ENCODE measurements around the gene GABRB1.

Gene GABRB1

DNA sequence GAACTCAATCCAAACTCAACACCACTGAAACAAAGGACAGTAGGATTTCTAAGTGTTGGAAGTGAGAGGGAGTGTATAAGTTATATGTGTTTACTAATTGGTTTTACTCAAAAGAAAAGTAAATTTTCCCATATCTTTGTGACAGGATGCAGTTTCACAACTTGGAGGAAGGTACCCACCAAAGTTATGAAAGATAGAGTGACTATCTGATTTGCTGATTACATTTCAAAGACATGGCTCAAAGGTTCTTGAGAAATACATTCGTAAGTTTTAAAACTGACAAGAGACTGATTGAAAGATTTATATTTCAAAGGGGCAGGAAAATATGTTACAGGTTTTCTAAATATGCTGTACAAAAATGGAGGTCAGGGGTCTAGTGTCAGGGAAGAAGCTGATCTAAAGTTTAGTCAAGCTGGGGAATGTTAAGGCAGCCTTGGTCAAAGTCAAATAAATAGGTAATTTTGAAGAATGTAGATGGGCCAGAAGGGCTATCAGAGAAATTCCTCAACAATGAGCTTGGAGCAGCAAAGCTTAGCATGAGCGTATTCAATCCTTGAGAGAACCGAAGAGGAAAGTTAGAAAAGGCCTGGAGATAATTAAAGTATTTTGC is 441.9 kb downstream of the GABRB1 start:
- no peak for TF ChIP-seq EZH2phosphoT487 (IDR thresholded peaks at IDR 0.05; ENCODE audit: low read depth)
- TF ChIP-seq, protein P1, sequence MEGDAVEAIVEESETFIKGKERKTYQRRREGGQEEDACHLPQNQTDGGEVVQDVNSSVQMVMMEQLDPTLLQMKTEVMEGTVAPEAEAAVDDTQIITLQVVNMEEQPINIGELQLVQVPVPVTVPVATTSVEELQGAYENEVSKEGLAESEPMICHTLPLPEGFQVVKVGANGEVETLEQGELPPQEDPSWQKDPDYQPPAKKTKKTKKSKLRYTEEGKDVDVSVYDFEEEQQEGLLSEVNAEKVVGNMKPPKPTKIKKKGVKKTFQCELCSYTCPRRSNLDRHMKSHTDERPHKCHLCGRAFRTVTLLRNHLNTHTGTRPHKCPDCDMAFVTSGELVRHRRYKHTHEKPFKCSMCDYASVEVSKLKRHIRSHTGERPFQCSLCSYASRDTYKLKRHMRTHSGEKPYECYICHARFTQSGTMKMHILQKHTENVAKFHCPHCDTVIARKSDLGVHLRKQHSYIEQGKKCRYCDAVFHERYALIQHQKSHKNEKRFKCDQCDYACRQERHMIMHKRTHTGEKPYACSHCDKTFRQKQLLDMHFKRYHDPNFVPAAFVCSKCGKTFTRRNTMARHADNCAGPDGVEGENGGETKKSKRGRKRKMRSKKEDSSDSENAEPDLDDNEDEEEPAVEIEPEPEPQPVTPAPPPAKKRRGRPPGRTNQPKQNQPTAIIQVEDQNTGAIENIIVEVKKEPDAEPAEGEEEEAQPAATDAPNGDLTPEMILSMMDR (IDR thresholded peaks at IDR 0.05; ENCODE audit: low read depth, low read length) = no peak
- H3K4me2 ChIP-seq (ENCODE audit: low read length) = no peak overlapping the region

GRCh38 chr4:47474799-47475198 is 443.4 kb downstream of the GABRB1 start:
- Histone ChIP-seq H3K27me3 (ENCODE audit: low read depth, low read length) (no peaks in the 10 kb centered on the region), H2AFZ (ENCODE audit: low read depth, low read length) (no peak overlapping the region), H3K27ac (ENCODE audit: low read length) (no peak overlapping the region), H3K4me2 (ENCODE audit: low read length) (no peak overlapping the region), H3K9me3 (ENCODE audit: insufficient read depth, low read length) (no peaks in the 10 kb centered on the region), H4K20me1 (ENCODE audit: insufficient read depth, low read length) (no peaks in the 10 kb centered on the region), H3K4me3 (ENCODE audit: low read length) (no peak overlapping the region), H3K4me1 (ENCODE audit: low read length) (no peaks in the 10 kb centered on the region), H3K9ac (ENCODE audit: low read length) (no peak overlapping the region), H3K36me3 (replicated peaks; ENCODE audit: low read depth, low read length) (no peaks in the 10 kb centered on the region), H3K79me2 (ENCODE audit: low read length) (no peaks in the 10 kb centered on the region)
- TF ChIP-seq EZH2phosphoT487 (IDR thresholded peaks at IDR 0.05; ENCODE audit: low read depth) = no peak
- TF ChIP-seq, protein P1 (IDR thresholded peaks at IDR 0.05; ENCODE audit: low read depth, low read length) = no peak

More for the DNA sequence above, 441.9 kb downstream of the GABRB1 start:
- Histone ChIP-seq H3K4me3 (ENCODE audit: low read length) (no peak overlapping the region), H3K9ac (ENCODE audit: low read length) (no peak overlapping the region), H3K27me3 (ENCODE audit: low read depth, low read length) (no peaks in the 10 kb centered on the region), H3K9me3 (ENCODE audit: insufficient read depth, low read length) (no peaks in the 10 kb centered on the region), H4K20me1 (ENCODE audit: insufficient read depth, low read length) (no peaks in the 10 kb centered on the region), H3K36me3 (replicated peaks; ENCODE audit: low read depth, low read length) (no peaks in the 10 kb centered on the region), H3K79me2 (ENCODE audit: low read length) (no peaks in the 10 kb centered on the region), H2AFZ (ENCODE audit: low read depth, low read length) (no peak overlapping the region), H3K4me1 (ENCODE audit: low read length) (no peaks in the 10 kb centered on the region), H3K27ac (ENCODE audit: low read length) (no peak overlapping the region)

DNA sequence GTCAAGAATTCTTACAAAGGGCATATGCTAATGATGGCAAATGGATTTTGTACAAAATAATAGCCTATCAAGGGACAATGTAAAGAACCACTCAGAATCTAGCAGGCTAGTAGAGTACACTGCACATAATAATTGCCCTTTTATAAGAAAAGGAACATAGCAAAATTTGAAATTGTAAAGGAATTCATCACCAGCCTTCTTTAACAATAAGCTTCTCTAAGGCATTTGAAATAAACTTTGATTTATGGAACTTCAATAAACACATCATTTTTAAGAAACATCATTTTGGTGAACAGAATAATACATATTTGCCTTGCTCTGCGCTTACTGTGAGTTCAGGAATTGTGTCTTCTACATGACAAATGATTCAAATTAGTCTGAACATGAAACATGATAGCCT is 444.0 kb downstream of the GABRB1 start:
- Histone ChIP-seq H3K4me2 (ENCODE audit: low read length) (no peak overlapping the region), H3K9ac (ENCODE audit: low read length) (no peak overlapping the region), H3K4me3 (ENCODE audit: low read length) (no peak overlapping the region), H3K27ac (ENCODE audit: low read length) (no peak overlapping the region), H3K27me3 (ENCODE audit: low read depth, low read length) (no peaks in the 10 kb centered on the region), H3K79me2 (ENCODE audit: low read length) (no peaks in the 10 kb centered on the region), H3K4me1 (ENCODE audit: low read length) (no peaks in the 10 kb centered on the region), H2AFZ (ENCODE audit: low read depth, low read length) (no peak overlapping the region), H3K9me3 (ENCODE audit: insufficient read depth, low read length) (no peaks in the 10 kb centered on the region), H4K20me1 (ENCODE audit: insufficient read depth, low read length) (no peaks in the 10 kb centered on the region), H3K36me3 (replicated peaks; ENCODE audit: low read depth, low read length) (no peaks in the 10 kb centered on the region)
- TF ChIP-seq, protein P1 (IDR thresholded peaks at IDR 0.05; ENCODE audit: low read depth, low read length) = no peak
- no peak for TF ChIP-seq EZH2phosphoT487 (IDR thresholded peaks at IDR 0.05; ENCODE audit: low read depth)
